ENCODE measurements around the gene TPX2.
A peak's percentile ranks its signal among the peaks of the same experiment; 100 is the strongest.
"Not testable (repeated sequence)": the region's sequence is repeated elsewhere in the genome, so short reads cannot be mapped to it uniquely, and the experiment has no call there.

Gene TPX2

DNA sequence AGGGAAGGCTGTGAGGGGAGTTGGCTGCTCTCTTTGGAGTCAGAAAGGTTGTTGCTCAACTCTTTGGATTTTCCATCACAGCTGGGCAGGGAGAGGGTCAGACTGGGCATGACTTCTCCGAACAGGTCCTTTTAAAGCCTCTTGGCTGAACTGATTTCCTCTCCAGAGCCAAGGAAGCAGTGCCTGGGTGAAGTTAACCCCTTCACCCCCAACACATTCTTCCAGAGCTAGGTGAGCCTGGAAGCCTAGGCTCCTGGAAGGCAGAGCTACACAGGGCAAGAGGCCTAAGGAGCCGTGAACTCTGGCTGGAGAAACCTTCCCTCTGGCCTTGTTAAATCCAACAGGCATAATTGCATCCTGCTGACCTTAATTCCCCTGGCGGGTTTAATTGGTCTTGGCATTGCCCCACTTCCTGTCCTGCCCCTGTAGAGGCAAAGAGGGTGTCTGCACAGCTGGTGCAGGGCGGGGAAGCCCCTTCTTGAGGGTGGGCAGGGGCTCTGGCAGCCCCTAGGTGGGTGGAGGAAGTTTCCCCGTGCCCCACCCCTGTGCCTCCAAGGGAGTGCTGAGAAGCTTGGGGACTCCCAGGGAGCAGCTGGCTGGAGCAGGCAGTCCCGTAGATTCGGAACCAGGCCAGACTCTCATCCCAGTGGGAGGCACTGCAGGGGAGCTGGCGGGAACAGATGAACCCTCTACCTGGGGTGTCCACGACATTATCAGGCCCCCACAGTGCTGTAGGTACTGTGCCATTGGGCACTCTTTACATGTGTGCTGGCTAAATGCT lies 76.5 kb downstream of the TPX2 start:
- no peak for DNase-seq (ENCODE audit: low read depth)

GRCh38 chr20:31816221-31816620 lies 77.1 kb downstream of the TPX2 start:
- no peak for DNase-seq (ENCODE audit: low read depth)

- DNase-seq (ENCODE audit: low read depth) = no peak
Measured at GRCh38 chr20:31817461-31817860, 78.4 kb downstream of the TPX2 start.

DNA sequence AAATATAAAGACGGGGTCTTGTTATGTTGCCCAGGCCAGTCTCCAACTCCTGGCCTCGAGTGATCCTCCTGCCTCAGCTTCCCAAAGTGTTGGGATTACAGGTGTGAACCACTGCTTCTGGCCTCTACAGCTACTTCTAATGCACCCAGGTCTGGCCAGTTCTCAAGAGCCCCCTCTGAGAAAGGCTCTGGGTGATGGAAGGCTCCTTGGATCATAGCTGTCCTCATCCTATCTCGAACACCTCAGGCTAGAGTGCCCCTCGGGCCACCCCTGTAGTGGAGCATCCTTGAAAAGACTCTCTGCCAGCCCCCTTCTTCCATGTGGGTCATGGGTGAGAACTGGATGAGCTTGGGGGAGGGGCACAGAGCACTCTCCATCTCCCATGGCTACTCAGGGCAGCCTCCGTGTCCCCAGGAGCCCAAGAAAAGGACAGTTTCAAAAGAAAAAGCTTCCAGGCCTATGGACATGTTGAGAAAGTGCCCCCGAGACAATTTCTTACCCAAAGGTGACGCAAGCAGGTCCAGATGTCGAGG lies 79.4 kb downstream of the TPX2 start:
- no peak for DNase-seq (ENCODE audit: low read depth)

- DNase-seq (ENCODE audit: low read depth) = no peak
Measured at GRCh38 chr20:31819083-31819784, 80.1 kb downstream of the TPX2 start, which contains the start of gene MYLK2. TSS of gene MYLK2 (plus strand) at chr20:31819356. CDS start at chr20:31819581, 225 bp downstream.

DNA sequence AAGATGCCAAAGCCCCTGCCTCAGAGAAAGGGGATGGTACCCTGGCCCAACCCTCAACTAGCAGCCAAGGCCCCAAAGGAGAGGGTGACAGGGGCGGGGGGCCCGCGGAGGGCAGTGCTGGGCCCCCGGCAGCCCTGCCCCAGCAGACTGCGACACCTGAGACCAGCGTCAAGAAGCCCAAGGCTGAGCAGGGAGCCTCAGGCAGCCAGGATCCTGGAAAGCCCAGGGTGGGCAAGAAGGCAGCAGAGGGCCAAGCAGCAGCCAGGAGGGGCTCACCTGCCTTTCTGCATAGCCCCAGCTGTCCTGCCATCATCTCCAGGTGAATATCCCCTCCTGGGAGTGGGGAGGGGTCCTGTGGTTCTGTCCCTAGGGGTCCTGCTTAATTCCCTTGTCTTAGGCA lies 81.1 kb downstream of the TPX2 start:
- no peak for DNase-seq (ENCODE audit: low read depth)

- no peak for DNase-seq (ENCODE audit: low read depth)
Measured at GRCh38 chr20:31821427-31821826, 82.3 kb downstream of the TPX2 start.

DNA sequence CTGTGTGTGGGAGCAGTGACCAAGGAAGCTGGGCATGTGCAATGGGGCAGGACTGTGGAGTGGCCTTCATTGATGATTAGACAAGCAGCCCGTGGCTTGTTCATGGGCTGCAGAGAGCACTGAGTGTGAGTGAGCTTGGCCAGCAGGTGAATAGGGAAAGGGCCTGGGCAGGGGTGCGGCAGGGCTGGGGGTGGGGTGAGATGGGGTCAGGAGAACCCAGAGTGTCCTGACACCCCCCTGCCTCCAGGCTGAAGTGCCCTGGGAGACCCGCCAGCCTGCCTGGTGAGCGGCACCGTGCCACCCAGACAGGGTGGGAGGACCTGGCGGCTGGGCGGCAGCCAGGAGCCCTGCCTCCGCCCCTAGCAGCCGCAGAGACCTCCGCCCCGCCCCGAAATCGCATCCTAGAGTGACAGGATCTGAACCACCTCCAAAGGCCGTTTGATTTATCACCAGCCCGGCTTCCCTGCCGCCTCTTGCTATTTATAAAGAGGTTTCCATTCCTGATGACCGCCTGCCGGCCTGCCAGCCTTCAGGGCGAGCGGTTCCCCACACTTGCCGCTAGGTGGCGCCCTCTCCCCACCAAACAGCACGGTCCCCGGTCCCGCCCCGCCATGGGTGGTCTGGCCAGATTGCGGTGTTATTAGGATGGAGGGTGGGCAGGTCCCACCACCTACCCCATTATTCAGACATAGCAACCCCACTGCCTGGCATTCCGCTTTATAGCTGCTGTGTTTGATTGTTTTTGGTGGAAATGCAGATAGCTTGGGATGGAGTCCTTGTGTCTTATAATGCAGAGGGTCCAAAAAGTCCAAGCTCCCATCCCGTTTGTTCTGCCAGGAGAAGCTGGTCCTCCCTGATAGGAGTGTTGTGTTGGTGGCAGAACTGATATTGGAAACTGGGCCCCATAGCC lies 83.6 kb downstream of the TPX2 start:
- DNase-seq (ENCODE audit: low read depth) = peak; percentile 65

GRCh38 chr20:31823360-31824124 lies 84.5 kb downstream of the TPX2 start:
- DNase-seq (ENCODE audit: low read depth) = no peak

GRCh38 chr20:31824125-31824485 lies 85.0 kb downstream of the TPX2 start:
- DNase-seq (ENCODE audit: low read depth) = no peak

GRCh38 chr20:31824554-31825313 lies 85.6 kb downstream of the TPX2 start:
- DNase-seq (ENCODE audit: low read depth) = no peak

GRCh38 chr20:31826074-31826473 lies 87.0 kb downstream of the TPX2 start:
- DNase-seq (ENCODE audit: low read depth) = no peak

GRCh38 chr20:31827059-31827458 lies 88.0 kb downstream of the TPX2 start:
- no peak for DNase-seq (ENCODE audit: low read depth)

GRCh38 chr20:31828016-31828415 lies 88.9 kb downstream of the TPX2 start:
- DNase-seq (ENCODE audit: low read depth) = not testable (repeated sequence)

- DNase-seq (ENCODE audit: low read depth) = no peak
Measured at GRCh38 chr20:31829731-31830130, 90.6 kb downstream of the TPX2 start.

DNA sequence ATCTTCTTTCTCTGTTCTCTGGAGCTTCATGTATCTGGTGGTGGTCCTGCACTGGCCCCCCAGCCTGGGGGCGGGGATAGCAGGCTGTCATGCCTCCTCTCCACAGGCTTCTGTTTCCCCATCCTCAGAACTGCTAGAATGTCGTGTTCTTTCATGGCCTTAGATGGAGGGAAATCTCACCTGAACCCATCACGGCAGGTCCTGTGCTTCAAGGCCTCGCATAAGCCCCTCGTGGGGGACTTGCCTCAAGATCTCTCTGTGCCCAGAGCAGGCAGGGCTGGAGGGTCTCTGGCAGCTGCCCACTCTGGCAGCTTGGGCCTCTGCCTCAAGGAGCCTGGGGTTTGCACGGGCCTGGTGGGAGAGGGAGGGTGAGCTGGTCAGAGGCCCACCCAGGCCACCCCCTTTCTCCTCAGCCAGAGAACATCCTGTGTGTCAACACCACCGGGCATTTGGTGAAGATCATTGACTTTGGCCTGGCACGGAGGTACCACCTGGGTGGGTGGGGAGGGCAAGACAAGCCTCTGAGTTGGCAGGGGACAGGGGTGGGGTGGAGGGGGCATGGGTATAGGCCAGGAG lies 91.4 kb downstream of the TPX2 start:
- no peak for DNase-seq (ENCODE audit: low read depth)

- DNase-seq (ENCODE audit: low read depth) = no peak
Measured at GRCh38 chr20:31831211-31831610, 92.1 kb downstream of the TPX2 start.

GRCh38 chr20:31831771-31832306 lies 92.7 kb downstream of the TPX2 start:
- no peak for DNase-seq (ENCODE audit: low read depth)

GRCh38 chr20:31833130-31833930 lies 94.2 kb downstream of the TPX2 start:
- DNase-seq (ENCODE audit: low read depth) = peak; percentile 30
